ENCODE data around the gene TRPM1.

TRPM1 gene

GRCh38 chr15:31049682-31050615, 51.6 kb downstream of the TRPM1 start:
- no peak for DNase-seq (ENCODE audit: low read depth, low spot score)

- DNase-seq (ENCODE audit: low read depth, low spot score), result no peak
Measured at GRCh38 chr15:31049111-31049510, 52.4 kb downstream of the TRPM1 start.

- no peak for DNase-seq (ENCODE audit: low read depth, low spot score)
Measured at GRCh38 chr15:31047437-31047836, 54.1 kb downstream of the TRPM1 start.

- DNase-seq (ENCODE audit: low read depth, low spot score), result no peak
Measured at GRCh38 chr15:31046759-31047359, 54.7 kb downstream of the TRPM1 start.

GRCh38 chr15:31045606-31046005, 55.9 kb downstream of the TRPM1 start:
- DNase-seq (ENCODE audit: low read depth, low spot score), result no peak

- no peak for DNase-seq (ENCODE audit: low read depth, low spot score)
Measured at GRCh38 chr15:31042751-31043150, 58.8 kb downstream of the TRPM1 start.

GRCh38 chr15:31041610-31042009, 59.9 kb downstream of the TRPM1 start:
- no peak for DNase-seq (ENCODE audit: low read depth, low spot score)

- no peak for DNase-seq (ENCODE audit: low read depth, low spot score)
Measured at GRCh38 chr15:31040611-31041010, 60.9 kb downstream of the TRPM1 start.

- no peak for DNase-seq (ENCODE audit: low read depth, low spot score)
Measured at GRCh38 chr15:31039961-31040360, 61.6 kb downstream of the TRPM1 start.

GRCh38 chr15:31037731-31038477, 63.6 kb downstream of the TRPM1 start:
- no peak for DNase-seq (ENCODE audit: low read depth, low spot score)

- no peak for DNase-seq (ENCODE audit: low read depth, low spot score)
Measured at GRCh38 chr15:31036783-31037182, 64.7 kb downstream of the TRPM1 start.

GRCh38 chr15:31035610-31036009, 65.9 kb downstream of the TRPM1 start:
- no peak for DNase-seq (ENCODE audit: low read depth, low spot score)

GRCh38 chr15:31034152-31034551, 67.4 kb downstream of the TRPM1 start:
- no peak for DNase-seq (ENCODE audit: low read depth, low spot score)

- no peak for DNase-seq (ENCODE audit: low read depth, low spot score)
Measured at GRCh38 chr15:31032961-31033371, 68.6 kb downstream of the TRPM1 start.

- no peak for DNase-seq (ENCODE audit: low read depth, low spot score)
Measured at GRCh38 chr15:31031471-31032067, 70.0 kb downstream of the TRPM1 start.

- no peak for DNase-seq (ENCODE audit: low read depth, low spot score)
Measured at GRCh38 chr15:31027910-31028578, 73.5 kb downstream of the TRPM1 start.

GRCh38 chr15:31025996-31026395, 75.5 kb downstream of the TRPM1 start:
- DNase-seq (ENCODE audit: low read depth, low spot score), result no peak

GRCh38 chr15:31024979-31025378, 76.5 kb downstream of the TRPM1 start:
- DNase-seq (ENCODE audit: low read depth, low spot score), result no peak

- peak; percentile 73 for DNase-seq (ENCODE audit: low read depth, low spot score)
Measured at GRCh38 chr15:31024330-31024729, 77.2 kb downstream of the TRPM1 start.

GRCh38 chr15:31023841-31024240, 77.7 kb downstream of the TRPM1 start:
- DNase-seq (ENCODE audit: low read depth, low spot score), result no peak

- no peak for DNase-seq (ENCODE audit: low read depth, low spot score)
Measured at GRCh38 chr15:31021067-31021665, 80.4 kb downstream of the TRPM1 start.

Data from iPS DF 19.7 (cell line).